Caco-2 (cell line): Measurements from ENCODE around the gene IGSF1. TPM values are rescaled to one million over a fixed set of nuclear protein-coding genes. Genes with fewer than 3 reads are reported as not detected.

Source experiments
- BruUV-seq: library from RNA; stranded (reverse); fragments of 400-500 nt; replicated peaks from 2 replicates; lab custom pipeline; 2021; lab: Mats Ljungman, UMichigan
- CTCF ChIA-PET: fragments of 300-600 bp; sonication (Branson Sonifier 250); formaldehyde crosslinking; loops from one replicate; lab custom pipeline; 2022; ENCODE audit warnings: antibody characterized with exemption; lab: Charles Lee
- POLR2A ChIA-PET: fragments of 300-600 bp; sonication (Branson Sonifier 250); formaldehyde crosslinking; loops from one replicate; lab custom pipeline; 2022; ENCODE audit warnings: antibody characterized with exemption; lab: Charles Lee
- DNase-seq, 2 experiments: peaks; one replicate each; pipeline versions ENCODE4 v3.0.0 to v3.0.0-alpha.2; 2020 to 2022
- H3K27me3 ChIP-seq: replicated peaks from 2 replicates; pipeline ENCODE4 v1.6.0; 2011; ENCODE audit warnings: low read length; ENCODE audit not compliant: control insufficient read depth, insufficient read depth
- H3K36me3 ChIP-seq: 2 replicates; pipeline ENCODE4 v1.5.1; 2011; ENCODE audit warnings: low read length; ENCODE audit not compliant: control insufficient read depth, insufficient read depth
- H3K4me1 ChIP-seq: fragments of 250-450 bp; sonication (Bioruptor Pico); 2 replicates; pipeline ENCODE4 v1.5.1; 2020; ENCODE audit warnings: mild to moderate bottlenecking
- H3K4me3 ChIP-seq: 2 replicates; pipeline ENCODE4 v1.5.1; 2011; ENCODE audit warnings: low read depth, mild to moderate bottlenecking, control low read depth, low read length
- H3K9me3 ChIP-seq: fragments of 250-450 bp; sonication (Bioruptor Pico); 2 replicates; pipeline ENCODE4 v1.5.1; 2020; ENCODE audit warnings: mild to moderate bottlenecking, moderate library complexity
- H3K27ac Mint-ChIP-seq: one replicate; pipeline ENCODE4 v1.8.0; 2022; ENCODE audit warnings: mixed read lengths; ENCODE audit not compliant: unreplicated experiment
- H3K27me3 Mint-ChIP-seq: one replicate; pipeline ENCODE4 v1.8.0; 2022; ENCODE audit warnings: mixed read lengths; ENCODE audit not compliant: insufficient read depth, unreplicated experiment
- H3K36me3 Mint-ChIP-seq: one replicate; pipeline ENCODE4 v1.8.0; 2022; ENCODE audit warnings: mild to moderate bottlenecking, mixed read lengths; ENCODE audit not compliant: insufficient read depth, unreplicated experiment
- H3K4me1 Mint-ChIP-seq: one replicate; pipeline ENCODE4 v1.8.0; 2022; ENCODE audit warnings: low read depth, mixed read lengths; ENCODE audit not compliant: unreplicated experiment
- H3K4me3 Mint-ChIP-seq: one replicate; pipeline ENCODE4 v1.8.0; 2022; ENCODE audit warnings: mild to moderate bottlenecking, moderate library complexity, mixed read lengths; ENCODE audit not compliant: unreplicated experiment
- H3K9me3 Mint-ChIP-seq: one replicate; pipeline ENCODE4 v1.8.0; 2022; ENCODE audit warnings: mixed read lengths; ENCODE audit not compliant: unreplicated experiment
- CTCF ChIP-seq, 2 experiments: fragments of 200-600 bp in 1 of 2; IDR thresholded peaks; 1 replicate in 1 of 2; 2 replicates in 1 of 2; pipeline versions ENCODE4 v1.5.1 to v1.8.0; 2011 to 2022; ENCODE audit warnings: antibody characterized with exemption in 1 of 2, control low read depth in 1 of 2, inconsistent platforms in 1 of 2, low read depth in 1 of 2, low read length in 1 of 2, mild to moderate bottlenecking in 1 of 2, moderate library complexity in 1 of 2; ENCODE audit not compliant: insufficient read depth in 1 of 2, severe bottlenecking in 1 of 2, unreplicated experiment in 1 of 2
- intact Hi-C: fragments of 100-400 bp; cut with micrococcal nuclease; formaldehyde crosslinking; loops from one replicate; pipeline ENCODE4 v1.10.0; 2022; ENCODE audit not compliant: unreplicated experiment
- total RNA-seq: library from RNA; stranded (reverse); gene quantifications from 2 replicates; pipeline ENCODE4 v1.2.3, GENCODE V29; 2022

Gene IGSF1
- total RNA-seq, 1 experiment from 2014 or later = 1.4 TPM

GRCh38 chrX:131273011-131273410, 16.1 kb downstream of the IGSF1 start:
- POLR2A ChIA-PET = no interaction called here
- Mint-ChIP-seq H3K4me3 (no peak overlapping the region), H3K27me3 (no peaks in the 10 kb centered on the region), H3K4me1 (no peaks in the 10 kb centered on the region), H3K36me3 (no peaks in the 10 kb centered on the region), H3K9me3 (no peaks in the 10 kb centered on the region), H3K27ac (no peak overlapping the region)
- no peaks in the 10 kb centered on the region for H3K27me3 ChIP-seq
- CTCF ChIA-PET = no interaction called here
- no peaks in the 10 kb centered on the region for H3K36me3 ChIP-seq
- no peak overlapping the region for H3K4me3 ChIP-seq
- H3K9me3 ChIP-seq = no peaks in the 10 kb centered on the region
- H3K4me1 ChIP-seq = no peaks in the 10 kb centered on the region
- intact Hi-C loops = no loop called here
- no TSS peak for BruUV-seq
- no peak for TF ChIP-seq CTCF (IDR thresholded peaks at IDR 0.05; ENCODE audit: insufficient read depth in 1 of 2, low read depth in 1 of 2, low read length in 1 of 2, severe bottlenecking in 1 of 2, unreplicated experiment in 1 of 2)
- DNase-seq = peak in 1 of 2 experiments; percentile 4

GRCh38 chrX:131271826-131272225, 17.3 kb downstream of the IGSF1 start:
- DNase-seq = no peak
- H3K9me3 ChIP-seq = no peaks in the 10 kb centered on the region
- no peak for TF ChIP-seq CTCF (IDR thresholded peaks at IDR 0.05; ENCODE audit: insufficient read depth in 1 of 2, low read depth in 1 of 2, low read length in 1 of 2, severe bottlenecking in 1 of 2, unreplicated experiment in 1 of 2)
- H3K27me3 Mint-ChIP-seq = no peaks in the 10 kb centered on the region
- no TSS peak for BruUV-seq
- no peaks in the 10 kb centered on the region for H3K36me3 Mint-ChIP-seq
- H3K4me1 Mint-ChIP-seq = no peaks in the 10 kb centered on the region
- no peak overlapping the region for H3K4me3 Mint-ChIP-seq
- no peak overlapping the region for H3K27ac Mint-ChIP-seq
- no peaks in the 10 kb centered on the region for H3K4me1 ChIP-seq
- ChIA-PET CTCF (no interaction called here), POLR2A (no interaction called here)
- intact Hi-C loops = no loop called here
- H3K27me3 ChIP-seq = no peaks in the 10 kb centered on the region
- no peak overlapping the region for H3K4me3 ChIP-seq
- no peaks in the 10 kb centered on the region for H3K9me3 Mint-ChIP-seq
- no peaks in the 10 kb centered on the region for H3K36me3 ChIP-seq

GRCh38 chrX:131271274-131271673, 17.8 kb downstream of the IGSF1 start:
- Histone ChIP-seq H3K27me3 (no peaks in the 10 kb centered on the region), H3K4me3 (no peak overlapping the region), H3K36me3 (no peaks in the 10 kb centered on the region), H3K4me1 (no peaks in the 10 kb centered on the region), H3K9me3 (no peaks in the 10 kb centered on the region)
- H3K27ac Mint-ChIP-seq = no peak overlapping the region
- no peak for DNase-seq
- TF ChIP-seq CTCF (IDR thresholded peaks at IDR 0.05; ENCODE audit: insufficient read depth in 1 of 2, low read depth in 1 of 2, low read length in 1 of 2, severe bottlenecking in 1 of 2, unreplicated experiment in 1 of 2) = no peak
- intact Hi-C loops = no loop called here
- ChIA-PET POLR2A (no interaction called here), CTCF (no interaction called here)
- H3K27me3 Mint-ChIP-seq = no peaks in the 10 kb centered on the region
- H3K36me3 Mint-ChIP-seq = no peaks in the 10 kb centered on the region
- no peaks in the 10 kb centered on the region for H3K9me3 Mint-ChIP-seq
- no peak overlapping the region for H3K4me3 Mint-ChIP-seq
- no peaks in the 10 kb centered on the region for H3K4me1 Mint-ChIP-seq
- BruUV-seq = no TSS peak
